Left ventricle myocardium inferior (tissue), 1 donor: Measurements from ENCODE around the gene NCKAP5. TPM values are rescaled to one million over a fixed set of nuclear protein-coding genes. Genes with fewer than 3 reads are reported as not detected.
A peak's percentile ranks its signal among the peaks of the same experiment; 100 is the strongest.

Experiments
- DNase-seq: peaks from one replicate; pipeline ENCODE4 v3.0.0-alpha.2; 2020
- H3K27ac ChIP-seq: fragments of 200-600 bp; replicated peaks from 2 replicates; pipeline ENCODE4 v1.8.0; 2021
- H3K27me3 ChIP-seq: fragments of 200-600 bp; 2 replicates; pipeline ENCODE4 v1.8.0; 2021; ENCODE audit warnings: low read depth
- H3K36me3 ChIP-seq: fragments of 200-600 bp; 2 replicates; pipeline ENCODE4 v1.8.0; 2021
- H3K4me1 ChIP-seq: fragments of 200-600 bp; 2 replicates; pipeline ENCODE4 v1.8.0; 2021
- H3K4me3 ChIP-seq: fragments of 200-600 bp; 2 replicates; pipeline ENCODE4 v1.8.0; 2021; ENCODE audit warnings: mild to moderate bottlenecking, moderate library complexity
- H3K9me3 ChIP-seq: fragments of 200-600 bp; replicated peaks from 2 replicates; pipeline ENCODE4 v1.8.0; 2021
- CTCF ChIP-seq: fragments of 200-600 bp; IDR thresholded peaks from 2 replicates; pipeline ENCODE4 v1.8.0; 2021; ENCODE audit warnings: antibody characterized with exemption, mild to moderate bottlenecking, borderline replicate concordance
- intact Hi-C: fragments of 100-400 bp; cut with micrococcal nuclease; formaldehyde crosslinking; loops from one replicate; pipeline ENCODE4 v1.11.0; 2022
- long read RNA-seq: library from polyadenylated mRNA; unstranded; transcript quantifications from one replicate; pipeline ENCODE4 v2.0.0, GENCODE V29; 2021
- total RNA-seq: library from RNA; stranded (reverse); fragmentation: NEBNext Ultra II Directional; extraction: Animal tissue kit (Norgen Biotek cat#: 25700); gene quantifications from one replicate; pipeline ENCODE4 v1.2.1, GENCODE V29; 2021
- donor health status: DM: no; HTN: yes; CAD: no; lungs with severe emphysema.

The NCKAP5 gene
- 6.0 TPM for total RNA-seq
- long read RNA-seq, partial matches to known transcripts, result 0 of 3 reads
- long read RNA-seq, other reads (novel, unspliced or antisense), result 3 of 3 reads

DNA sequence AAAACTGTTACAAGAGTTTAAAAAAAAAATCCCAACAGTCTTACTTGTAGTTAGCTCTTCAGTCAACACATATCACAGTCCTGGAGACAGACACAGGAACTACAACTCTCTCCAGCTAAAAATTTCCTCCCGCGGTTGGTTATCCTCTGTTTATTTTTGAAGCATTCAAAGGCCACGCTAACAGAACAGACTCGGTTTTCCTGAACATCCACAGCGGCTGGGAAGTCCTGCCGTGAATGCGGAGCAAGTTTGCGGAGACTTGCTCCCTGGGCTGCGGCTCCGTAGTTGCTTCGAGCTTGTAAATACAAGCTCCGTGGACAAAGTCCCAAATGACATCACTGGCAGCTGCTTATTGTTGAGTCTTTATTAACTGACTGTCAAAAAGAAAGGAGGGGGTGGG, at the start of gene NCKAP5:
Gene NCKAP5, minus strand, starts transcription at position 292 of the 400 bp plus-strand sequence. CDS start 50,937 bp downstream, outside the sequence.
- TF ChIP-seq CTCF, result peak; percentile 39
- Histone ChIP-seq H3K9me3 (no peaks in the 10 kb centered on the region), H3K27ac (peak within 1 kb of the TSS; percentile 78), H3K27me3 (no peaks in the 10 kb centered on the region), H3K4me3 (peak within 1 kb of the TSS; percentile 60), H3K4me1 (peaks cover 29% of the 10 kb centered on the region), H3K36me3 (no peaks in the 10 kb centered on the region)
- intact Hi-C loops, result no loop called here
- DNase-seq, result no peak

DNA sequence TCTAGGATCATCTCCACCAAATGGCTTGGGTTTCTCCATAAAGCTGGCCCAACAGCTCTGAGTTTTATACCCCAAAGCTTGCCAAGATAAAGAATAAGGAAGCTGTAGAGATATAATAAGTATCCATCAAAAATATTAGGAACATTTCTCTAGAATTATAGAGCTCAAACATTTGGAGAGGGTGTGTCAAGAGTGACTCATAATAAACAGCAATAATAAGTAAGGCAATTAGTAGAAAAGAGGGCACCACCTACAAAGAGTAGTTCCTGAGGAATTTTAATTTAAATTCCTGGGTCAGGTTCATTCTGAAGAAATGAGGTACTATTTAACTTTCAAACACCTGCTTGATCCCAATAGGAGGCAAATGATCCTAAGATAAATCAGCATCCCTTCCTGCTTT, 41.4 kb upstream of the NCKAP5 start:
- Histone ChIP-seq H3K9me3 (no peaks in the 10 kb centered on the region), H3K36me3 (no peaks in the 10 kb centered on the region), H3K4me3 (no peak overlapping the region), H3K4me1 (no peaks in the 10 kb centered on the region), H3K27ac (no peak overlapping the region), H3K27me3 (no peaks in the 10 kb centered on the region)
- intact Hi-C loops, result no loop called here
- no peak for DNase-seq
- TF ChIP-seq CTCF, result no peak

DNA sequence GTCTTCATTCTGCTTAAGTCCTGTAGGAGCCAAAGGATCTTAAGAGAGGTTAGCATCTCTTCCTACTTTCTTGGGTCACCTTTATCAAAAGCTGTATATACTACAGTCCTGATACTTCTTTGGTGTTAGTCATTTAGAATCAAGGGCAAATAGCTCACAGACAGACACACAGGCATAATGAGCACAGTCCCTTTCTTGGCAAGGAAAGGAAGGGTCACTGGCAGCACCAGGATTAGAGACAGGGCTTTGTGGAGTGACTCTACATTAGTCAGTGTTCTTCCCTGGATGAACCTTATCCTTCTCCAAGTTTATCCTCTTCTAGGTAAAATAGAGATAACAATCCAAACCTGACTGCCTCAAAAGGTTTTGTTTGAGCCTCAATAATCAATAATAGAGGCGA, 40.0 kb upstream of the NCKAP5 start:
- no peaks in the 10 kb centered on the region for H3K27me3 ChIP-seq
- H3K36me3 ChIP-seq, result no peaks in the 10 kb centered on the region
- intact Hi-C loops, result no loop called here
- H3K27ac ChIP-seq, result no peak overlapping the region
- TF ChIP-seq CTCF, result no peak
- H3K9me3 ChIP-seq, result no peaks in the 10 kb centered on the region
- no peak for DNase-seq
- no peak overlapping the region for H3K4me3 ChIP-seq
- peaks cover 3% of the 10 kb centered on the region for H3K4me1 ChIP-seq

GRCh38 chr2:133607679-133608078, 39.4 kb upstream of the NCKAP5 start:
- Histone ChIP-seq H3K4me1 (peaks cover 10% of the 10 kb centered on the region), H3K36me3 (no peaks in the 10 kb centered on the region), H3K27me3 (no peaks in the 10 kb centered on the region), H3K27ac (no peak overlapping the region), H3K9me3 (no peaks in the 10 kb centered on the region), H3K4me3 (no peak overlapping the region)
- no peak for TF ChIP-seq CTCF
- intact Hi-C loops, result no loop called here
- no peak for DNase-seq

DNA sequence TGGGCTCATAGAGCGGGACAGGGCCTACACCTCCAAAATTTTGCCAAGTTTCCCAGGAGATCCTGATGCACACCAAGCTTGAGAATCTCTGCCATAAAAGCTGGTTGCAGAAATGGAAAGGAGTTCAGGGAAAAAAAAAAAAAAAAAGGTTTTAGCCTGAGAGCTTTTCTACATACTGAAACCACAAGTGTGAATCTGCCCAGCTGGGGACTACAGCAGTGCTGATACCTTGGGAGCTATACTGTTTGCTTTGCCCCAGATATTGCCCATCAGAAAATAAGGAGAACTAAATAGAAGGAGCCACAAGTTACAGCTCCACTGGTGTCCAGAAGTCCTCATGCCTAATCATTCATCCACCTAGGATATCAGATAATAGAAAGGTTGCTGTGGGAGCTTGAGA, 38.4 kb upstream of the NCKAP5 start:
- TF ChIP-seq CTCF, result no peak
- Histone ChIP-seq H3K27ac (no peak overlapping the region), H3K27me3 (no peaks in the 10 kb centered on the region), H3K9me3 (no peaks in the 10 kb centered on the region), H3K36me3 (no peaks in the 10 kb centered on the region), H3K4me3 (no peak overlapping the region), H3K4me1 (peaks cover 19% of the 10 kb centered on the region)
- DNase-seq, result no peak
- intact Hi-C loops, result no loop called here

DNA sequence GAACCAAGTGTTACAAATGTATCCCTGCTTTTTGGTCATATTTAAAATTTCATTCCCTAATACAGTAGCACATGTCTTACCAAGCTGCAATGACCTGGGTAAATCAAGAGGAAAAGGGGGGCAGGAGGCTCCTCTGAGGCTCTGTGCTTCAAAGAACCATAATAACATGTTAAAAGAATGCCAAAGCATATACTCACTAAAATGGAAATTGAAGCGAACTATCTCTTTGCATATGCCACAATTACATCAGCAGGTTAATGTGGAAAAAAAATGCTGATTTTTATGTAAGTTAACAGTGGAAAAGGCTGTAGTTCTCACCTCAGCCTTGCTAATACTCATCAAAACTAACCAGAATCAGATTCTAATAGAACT, 37.5 kb upstream of the NCKAP5 start:
- TF ChIP-seq CTCF, result no peak
- intact Hi-C loops, result no loop called here

More for the DNA sequence above, 37.5 kb upstream of the NCKAP5 start:
- H3K4me1 ChIP-seq, result peaks cover 19% of the 10 kb centered on the region
- no peak overlapping the region for H3K27ac ChIP-seq
- H3K9me3 ChIP-seq, result no peaks in the 10 kb centered on the region
- DNase-seq, result no peak
- H3K36me3 ChIP-seq, result no peaks in the 10 kb centered on the region
- no peak overlapping the region for H3K4me3 ChIP-seq
- H3K27me3 ChIP-seq, result no peaks in the 10 kb centered on the region
